H9 (cell line): ENCODE results near the gene TXNDC8. TPM values are rescaled to one million over a fixed set of nuclear protein-coding genes. Genes with fewer than 3 reads are reported as not detected.

ENCODE experiments used
- DNase-seq: peaks from one replicate; pipeline ENCODE4 v3.0.0-alpha.2; 2017
- H2AFZ ChIP-seq: one replicate; pipeline ENCODE4 v1.6.1; 2013; ENCODE audit warnings: mild to moderate bottlenecking, low read length, control low read depth, moderate library complexity
- H2AK5ac ChIP-seq: 2 replicates; pipeline ENCODE4 v1.6.1; 2013; ENCODE audit warnings: low read length, control low read depth, mixed read lengths; ENCODE audit not compliant: insufficient read length
- H2BK120ac ChIP-seq: one replicate; pipeline ENCODE4 v1.6.1; 2013; ENCODE audit warnings: low read depth, mild to moderate bottlenecking, low read length, control low read depth, inconsistent platforms; ENCODE audit not compliant: poor library complexity, severe bottlenecking
- H2BK12ac ChIP-seq: 2 replicates; pipeline ENCODE4 v1.6.1; 2013; ENCODE audit warnings: low read length, control low read depth, mixed read lengths, low read depth; ENCODE audit not compliant: insufficient read length
- H2BK15ac ChIP-seq: 2 replicates; pipeline ENCODE4 v1.6.1; 2013; ENCODE audit warnings: low read depth, low read length, control low read depth
- H2BK20ac ChIP-seq: one replicate; pipeline ENCODE4 v1.6.1; 2013; ENCODE audit warnings: low read depth, mild to moderate bottlenecking, low read length, control low read depth, inconsistent platforms; ENCODE audit not compliant: poor library complexity, severe bottlenecking
- H2BK5ac ChIP-seq: 2 replicates; pipeline ENCODE4 v1.6.1; 2013; ENCODE audit warnings: low read length, control low read depth, mixed read lengths; ENCODE audit not compliant: insufficient read length
- H3K14ac ChIP-seq: 2 replicates; pipeline ENCODE4 v1.6.1; 2013; ENCODE audit warnings: low read length, control low read depth; ENCODE audit not compliant: insufficient read depth
- H3K18ac ChIP-seq: 2 replicates; pipeline ENCODE4 v1.6.1; 2013; ENCODE audit warnings: low read depth, mild to moderate bottlenecking, mixed read lengths, low read length, control low read depth; ENCODE audit not compliant: insufficient read length
- H3K23ac ChIP-seq: 2 replicates; pipeline ENCODE4 v1.6.1; 2013; ENCODE audit warnings: low read length, control low read depth, mixed read lengths, low read depth; ENCODE audit not compliant: insufficient read length
- H3K23me2 ChIP-seq: 2 replicates; pipeline ENCODE4 v1.6.1; 2013; ENCODE audit warnings: low read depth, mild to moderate bottlenecking, mixed read lengths, low read length, control low read depth; ENCODE audit not compliant: insufficient read length, poor library complexity, severe bottlenecking
- H3K27ac ChIP-seq: 2 replicates; pipeline ENCODE4 v1.5.1; 2013; ENCODE audit warnings: low read length, control low read depth, mixed read lengths, low read depth; ENCODE audit not compliant: insufficient read length
- H3K27me3 ChIP-seq: 2 replicates; pipeline ENCODE4 v1.6.1; 2013; ENCODE audit warnings: low read length, control low read depth, inconsistent platforms; ENCODE audit not compliant: insufficient read depth
- H3K4ac ChIP-seq: 2 replicates; pipeline ENCODE4 v1.6.1; 2013; ENCODE audit warnings: low read depth, mild to moderate bottlenecking, control low read depth, inconsistent platforms, low read length, moderate library complexity
- H3K4me1 ChIP-seq: 2 replicates; pipeline ENCODE4 v1.6.1; 2013; ENCODE audit warnings: low read length, control low read depth, inconsistent platforms; ENCODE audit not compliant: insufficient read depth
- H3K4me2 ChIP-seq: 2 replicates; pipeline ENCODE4 v1.6.1; 2013; ENCODE audit warnings: low read length, control low read depth, mixed read lengths; ENCODE audit not compliant: insufficient read length, insufficient read depth
- H3K56ac ChIP-seq: 2 replicates; pipeline ENCODE4 v1.6.1; 2013; ENCODE audit warnings: low read depth, mild to moderate bottlenecking, mixed read lengths, low read length, control low read depth; ENCODE audit not compliant: insufficient read length
- H3K79me1 ChIP-seq: 2 replicates; pipeline ENCODE4 v1.6.1; 2013; ENCODE audit warnings: low read depth, mild to moderate bottlenecking, moderate library complexity, low read length, control low read depth, inconsistent platforms; ENCODE audit not compliant: insufficient read depth, poor library complexity, severe bottlenecking
- H3K79me2 ChIP-seq: 2 replicates; pipeline ENCODE4 v1.6.1; 2013; ENCODE audit warnings: low read length, control low read depth, inconsistent platforms; ENCODE audit not compliant: insufficient read depth
- H3K9ac ChIP-seq: 2 replicates; pipeline ENCODE4 v1.6.1; 2013; ENCODE audit warnings: low read length, control low read depth, mixed read lengths; ENCODE audit not compliant: insufficient read length; ENCODE audit errors: extremely low read depth
- H3K9me3 ChIP-seq: one replicate; pipeline ENCODE4 v1.6.1; 2013; ENCODE audit warnings: low read depth, low read length, inconsistent platforms; ENCODE audit not compliant: control insufficient read depth
- H3T11ph ChIP-seq: one replicate; pipeline ENCODE4 v1.6.1; 2013; ENCODE audit warnings: mild to moderate bottlenecking, low read length, control low read depth, inconsistent platforms
- H4K20me1 ChIP-seq: one replicate; pipeline ENCODE4 v1.6.1; 2013; ENCODE audit not compliant: control insufficient read depth, insufficient read length, insufficient read depth
- H4K5ac ChIP-seq: 2 replicates; pipeline ENCODE4 v1.6.1; 2013; ENCODE audit warnings: low read depth, mild to moderate bottlenecking, mixed read lengths, low read length, control low read depth; ENCODE audit not compliant: insufficient read length
- H4K8ac ChIP-seq: replicated peaks from 2 replicates; pipeline ENCODE4 v1.6.1; 2013; ENCODE audit warnings: low read length, control low read depth, mixed read lengths, low read depth; ENCODE audit not compliant: insufficient read length
- H4K91ac ChIP-seq: 2 replicates; pipeline ENCODE4 v1.6.1; 2013; ENCODE audit warnings: low read depth, mild to moderate bottlenecking, moderate library complexity, mixed read lengths, low read length, control low read depth; ENCODE audit not compliant: insufficient read length
- H3K27ac Mint-ChIP-seq, 3 experiments: 2 replicates in 2 of 3; 3 replicates in 1 of 3; pipeline ENCODE4 v1.8.0; 2020 to 2021; ENCODE audit warnings: mixed read lengths in 3 of 3, mild to moderate bottlenecking in 1 of 3, moderate library complexity in 1 of 3
- H3K27me3 Mint-ChIP-seq: 2 replicates; pipeline ENCODE4 v1.8.0; 2021; ENCODE audit warnings: low read depth, mild to moderate bottlenecking, moderate library complexity, mixed read lengths
- H3K36me3 Mint-ChIP-seq, 3 experiments: 2 replicates in 2 of 3; 3 replicates in 1 of 3; pipeline ENCODE4 v1.8.0; 2020 to 2021; ENCODE audit warnings: low read depth in 3 of 3, mixed read lengths in 3 of 3; ENCODE audit not compliant: insufficient read depth in 1 of 3
- H3K4me1 Mint-ChIP-seq, 2 experiments: 2 replicates each; pipeline ENCODE4 v1.8.0; 2020; ENCODE audit warnings: mixed read lengths in 2 of 2
- H3K4me3 Mint-ChIP-seq, 2 experiments: 2 replicates in 1 of 2; 3 replicates in 1 of 2; pipeline ENCODE4 v1.8.0; 2020 to 2021; ENCODE audit warnings: mild to moderate bottlenecking in 2 of 2, mixed read lengths in 2 of 2, moderate library complexity in 1 of 2
- H3K9me3 Mint-ChIP-seq, 2 experiments: 2 replicates in 1 of 2; 3 replicates in 1 of 2; pipeline ENCODE4 v1.8.0; 2020; ENCODE audit warnings: mild to moderate bottlenecking in 2 of 2, mixed read lengths in 2 of 2, moderate library complexity in 1 of 2
- WGBS: extraction: QIAGEN DNeasy Blood & Tissue Kit; methylation state at CpG from one replicate; pipeline ENCODE4 v1.1.7; 2013; ENCODE audit warnings: missing lambda C conversion rate, low lambda C conversion rate, mixed read lengths; ENCODE audit not compliant: insufficient read length; ENCODE audit errors: extremely low coverage; 5-methylcytosine and 5-hydroxymethylcytosine counted together
- total RNA-seq: library from RNA; stranded (reverse); gene quantifications from 2 replicates; pipeline ENCODE4 v1.2.1, GENCODE V29; 2021
- TF ChIP-seq, protein P1 (sequence below): fragments of 200-600 bp; sonication (generic); conservative IDR thresholded peaks from 3 replicates; pipeline ENCODE4 v1.8.0; 2021; ENCODE audit warnings: antibody characterized with exemption, mild to moderate bottlenecking

The TXNDC8 gene
- total RNA-seq, 1 experiment from 2014 or later = not detected

DNA sequence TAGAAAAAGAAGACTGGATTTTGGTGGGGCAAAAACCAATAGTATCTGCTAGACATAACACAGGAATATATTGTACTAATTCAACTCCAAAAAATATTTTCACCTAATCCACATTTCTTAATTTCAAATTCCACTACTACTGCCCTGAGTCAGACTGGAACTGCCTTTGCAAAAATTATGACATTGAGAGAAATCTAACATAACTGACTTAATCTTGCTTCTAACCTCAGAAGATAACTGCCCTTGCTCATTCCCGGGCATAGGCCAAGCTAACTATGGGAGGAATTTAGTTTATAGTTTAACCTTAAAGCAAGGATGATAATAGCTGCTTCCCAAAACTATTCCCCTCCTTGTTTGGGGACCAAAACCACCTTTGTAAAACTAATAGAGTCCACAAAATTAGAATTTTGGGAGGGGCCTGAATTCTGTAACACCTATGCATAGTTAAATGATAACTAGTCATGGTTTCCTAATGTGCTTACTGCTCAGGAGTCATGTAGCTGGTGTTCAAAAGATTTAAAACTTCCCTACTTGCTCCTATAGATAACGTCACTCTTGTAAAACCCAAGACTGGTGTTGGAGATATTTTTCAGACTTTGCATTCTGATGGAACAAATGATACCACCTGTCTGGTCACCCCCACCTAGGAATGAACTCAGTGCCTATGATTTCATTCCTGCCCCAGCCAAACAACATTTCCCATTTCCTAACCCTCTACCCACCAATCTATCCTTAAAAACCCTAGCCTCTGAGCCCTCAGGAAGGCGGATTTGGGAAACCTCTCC is 67.3 kb downstream of the TXNDC8 start:
- WGBS = no CpG with 5 or more reads among the region's 3 CpGs
- Histone ChIP-seq H3K18ac (no peak overlapping the region), H3K4me1 (no peaks in the 10 kb centered on the region), H2BK20ac (no peak overlapping the region), H3K79me1 (no peaks in the 10 kb centered on the region), H2BK5ac (no peak overlapping the region), H3K4ac (no peak overlapping the region), H3K14ac (no peak overlapping the region), H3K9me3 (no peaks in the 10 kb centered on the region), H3K23me2 (no peaks in the 10 kb centered on the region), H3K23ac (no peak overlapping the region), H3K27me3 (no peaks in the 10 kb centered on the region), H3K79me2 (no peaks in the 10 kb centered on the region), H4K5ac (no peak overlapping the region), H3K56ac (no peak overlapping the region), H3T11ph (no peak overlapping the region), H2BK15ac (no peak overlapping the region), H3K9ac (no peak overlapping the region), H2AK5ac (no peak overlapping the region), H4K8ac (no peak overlapping the region), H2BK12ac (no peak overlapping the region), H2BK120ac (no peak overlapping the region), H4K20me1 (no peaks in the 10 kb centered on the region), H2AFZ (no peak overlapping the region), H3K4me2 (no peak overlapping the region), H3K27ac (no peak overlapping the region), H4K91ac (no peak overlapping the region)
- DNase-seq = no peak
- no peaks in the 10 kb centered on the region for H3K36me3 Mint-ChIP-seq
- TF ChIP-seq, protein P1, sequence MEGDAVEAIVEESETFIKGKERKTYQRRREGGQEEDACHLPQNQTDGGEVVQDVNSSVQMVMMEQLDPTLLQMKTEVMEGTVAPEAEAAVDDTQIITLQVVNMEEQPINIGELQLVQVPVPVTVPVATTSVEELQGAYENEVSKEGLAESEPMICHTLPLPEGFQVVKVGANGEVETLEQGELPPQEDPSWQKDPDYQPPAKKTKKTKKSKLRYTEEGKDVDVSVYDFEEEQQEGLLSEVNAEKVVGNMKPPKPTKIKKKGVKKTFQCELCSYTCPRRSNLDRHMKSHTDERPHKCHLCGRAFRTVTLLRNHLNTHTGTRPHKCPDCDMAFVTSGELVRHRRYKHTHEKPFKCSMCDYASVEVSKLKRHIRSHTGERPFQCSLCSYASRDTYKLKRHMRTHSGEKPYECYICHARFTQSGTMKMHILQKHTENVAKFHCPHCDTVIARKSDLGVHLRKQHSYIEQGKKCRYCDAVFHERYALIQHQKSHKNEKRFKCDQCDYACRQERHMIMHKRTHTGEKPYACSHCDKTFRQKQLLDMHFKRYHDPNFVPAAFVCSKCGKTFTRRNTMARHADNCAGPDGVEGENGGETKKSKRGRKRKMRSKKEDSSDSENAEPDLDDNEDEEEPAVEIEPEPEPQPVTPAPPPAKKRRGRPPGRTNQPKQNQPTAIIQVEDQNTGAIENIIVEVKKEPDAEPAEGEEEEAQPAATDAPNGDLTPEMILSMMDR = no peak
- no peak overlapping the region for H3K4me3 Mint-ChIP-seq
- H3K27ac Mint-ChIP-seq = no peak overlapping the region
- H3K9me3 Mint-ChIP-seq = peaks cover 0 to 3% of the 10 kb centered on the region in 2 experiments; a peak in 2 of 5 replicates
- H3K4me1 Mint-ChIP-seq = no peaks in the 10 kb centered on the region
- no peaks in the 10 kb centered on the region for H3K27me3 Mint-ChIP-seq
